ENCODE results near the gene TOX2. TPM values are rescaled to one million over a fixed set of nuclear protein-coding genes. Genes with fewer than 3 reads are reported as not detected.

The TOX2 gene
- total RNA-seq, 1 donor from 2014 or later: 0.41 TPM

GRCh38 chr20:43973231-43973630 is 58.6 kb downstream of the TOX2 start:
- DNase-seq (ENCODE audit: low spot score in 2 of 2) (no peak), FAIRE-seq (no peak)

- FAIRE-seq (no peak), DNase-seq (ENCODE audit: low spot score in 2 of 2) (no peak)
Observed at GRCh38 chr20:43973671-43974450, 59.2 kb downstream of the TOX2 start.

- DNase-seq (ENCODE audit: low spot score in 2 of 2) (no peak), FAIRE-seq (no peak)
Observed at GRCh38 chr20:43974695-43975094, 60.0 kb downstream of the TOX2 start.

GRCh38 chr20:43975096-43975768 is 60.6 kb downstream of the TOX2 start:
- DNase-seq (ENCODE audit: low spot score in 2 of 2) (no peak), FAIRE-seq (no peak)

GRCh38 chr20:43976547-43976946 is 61.9 kb downstream of the TOX2 start:
- no peak for FAIRE-seq
- DNase-seq (ENCODE audit: low spot score in 2 of 2): no peak

GRCh38 chr20:43977252-43977651 is 62.6 kb downstream of the TOX2 start:
- DNase-seq (ENCODE audit: low spot score in 2 of 2) (no peak), FAIRE-seq (no peak)

- DNase-seq (ENCODE audit: low spot score in 2 of 2) (no peak), FAIRE-seq (no peak)
Observed at GRCh38 chr20:43977962-43978361, 63.3 kb downstream of the TOX2 start.

GRCh38 chr20:43979576-43980105 is 65.0 kb downstream of the TOX2 start:
- no peak for DNase-seq (ENCODE audit: low spot score in 2 of 2)
- FAIRE-seq: no peak

GRCh38 chr20:43981540-43981939 is 66.9 kb downstream of the TOX2 start:
- FAIRE-seq: no peak
- DNase-seq (ENCODE audit: low spot score in 2 of 2): no peak

GRCh38 chr20:43982016-43982415 is 67.4 kb downstream of the TOX2 start:
- no peak for DNase-seq (ENCODE audit: low spot score in 2 of 2)

GRCh38 chr20:43982886-43983285 is 68.2 kb downstream of the TOX2 start:
- no peak for FAIRE-seq
- no peak for DNase-seq (ENCODE audit: low spot score in 2 of 2)

More at GRCh38 chr20:43982016-43982415, 67.4 kb downstream of the TOX2 start:
- FAIRE-seq: no peak

GRCh38 chr20:43983359-43983758 is 68.7 kb downstream of the TOX2 start:
- DNase-seq (ENCODE audit: low spot score in 2 of 2) (no peak), FAIRE-seq (no peak)

- DNase-seq (ENCODE audit: low spot score in 2 of 2): no peak
Observed at GRCh38 chr20:43983904-43984361, 69.3 kb downstream of the TOX2 start.

GRCh38 chr20:43984587-43984986 is 69.9 kb downstream of the TOX2 start:
- DNase-seq (ENCODE audit: low spot score in 2 of 2): no peak
- no peak for FAIRE-seq

More at GRCh38 chr20:43983904-43984361, 69.3 kb downstream of the TOX2 start:
- FAIRE-seq: no peak

- DNase-seq (ENCODE audit: low spot score in 2 of 2) (no peak), FAIRE-seq (no peak)
Observed at GRCh38 chr20:43985121-43985520, 70.5 kb downstream of the TOX2 start.

GRCh38 chr20:43985608-43986316 is 71.1 kb downstream of the TOX2 start:
- FAIRE-seq (no peak), DNase-seq (ENCODE audit: low spot score in 2 of 2) (no peak)

- FAIRE-seq (no peak), DNase-seq (ENCODE audit: low spot score in 2 of 2) (no peak)
Observed at GRCh38 chr20:43987018-43987417, 72.4 kb downstream of the TOX2 start.

- DNase-seq (ENCODE audit: low spot score in 2 of 2): no peak
- no peak for FAIRE-seq
Observed at GRCh38 chr20:43987531-43987930, 72.9 kb downstream of the TOX2 start.

- no peak for DNase-seq (ENCODE audit: low spot score in 2 of 2)
- no peak for FAIRE-seq
Observed at GRCh38 chr20:43988451-43988850, 73.8 kb downstream of the TOX2 start.

- no peak for DNase-seq (ENCODE audit: low spot score in 2 of 2)
- no peak for FAIRE-seq
Observed at GRCh38 chr20:43988867-43989266, 74.2 kb downstream of the TOX2 start.

GRCh38 chr20:43991261-43991660 is 76.6 kb downstream of the TOX2 start:
- FAIRE-seq (no peak), DNase-seq (ENCODE audit: low spot score in 2 of 2) (no peak)

All from frontal cortex (tissue), 4 donors.